Panc1 (cell line): ENCODE data around the gene NFAT5. TPM values are rescaled to one million over a fixed set of nuclear protein-coding genes. Genes with fewer than 3 reads are reported as not detected.
A peak's percentile ranks its signal among the peaks of the same experiment; 100 is the strongest.

ENCODE experiments used
- ATAC-seq: fragments of 200-7000 bp; cut with Tn5 transposase; 2 replicates; pipeline ENCODE4 v1.9.1; 2020; ENCODE audit warnings: mild to moderate bottlenecking, moderate library complexity
- BruUV-seq: library from RNA; stranded (reverse); fragments of 400-500 nt; replicated peaks from 2 replicates; lab custom pipeline; 2021; lab: Mats Ljungman, UMichigan
- CTCF ChIA-PET: fragments of 300-600 bp; sonication (Branson Sonifier 250); formaldehyde crosslinking; loops from one replicate; lab custom pipeline; 2022; ENCODE audit warnings: antibody characterized with exemption; lab: Charles Lee
- POLR2A ChIA-PET: fragments of 300-600 bp; sonication (Branson Sonifier 250); formaldehyde crosslinking; loops from one replicate; lab custom pipeline; 2022; ENCODE audit warnings: antibody characterized with exemption; lab: Charles Lee
- DNase-seq: peaks from one replicate; pipeline ENCODE4 v3.0.0-alpha.2; 2010; ENCODE audit warnings: low read depth, low spot score
- H3K27ac ChIP-seq: 2 replicates; pipeline ENCODE4 v1.5.1; 2011; ENCODE audit warnings: mild to moderate bottlenecking, low read length, inconsistent platforms
- H3K27me3 ChIP-seq: fragments of 200-500 bp; sonication (Bioruptor generic); 2 replicates; pipeline ENCODE4 v1.6.0; 2014; ENCODE audit warnings: low read length, inconsistent platforms; ENCODE audit not compliant: control insufficient read depth, insufficient read depth
- H3K36me3 ChIP-seq: fragments of 200-500 bp; sonication (Bioruptor generic); 2 replicates; pipeline ENCODE4 v1.5.1; 2014; ENCODE audit warnings: inconsistent platforms, mild to moderate bottlenecking, low read length, moderate library complexity; ENCODE audit not compliant: control insufficient read depth, insufficient read depth
- H3K4me1 ChIP-seq: 2 replicates; pipeline ENCODE4 v1.5.1; 2011; ENCODE audit warnings: inconsistent platforms, mild to moderate bottlenecking, low read length, moderate library complexity; ENCODE audit not compliant: control insufficient read depth, insufficient read depth
- H3K4me3 ChIP-seq, 2 experiments: 2 replicates each; pipeline ENCODE4 v1.5.1; 2011 to 2012; ENCODE audit warnings: low read depth in 2 of 2, low read length in 2 of 2, mild to moderate bottlenecking in 2 of 2, inconsistent platforms in 1 of 2, moderate library complexity in 1 of 2
- H3K9me3 ChIP-seq: fragments of 200-500 bp; sonication (Bioruptor generic); 2 replicates; pipeline ENCODE4 v1.5.1; 2014; ENCODE audit warnings: low read depth, mild to moderate bottlenecking, inconsistent platforms, low read length, moderate library complexity; ENCODE audit not compliant: control insufficient read depth, insufficient read depth
- POLR2AphosphoS5 ChIP-seq: IDR thresholded peaks from 2 replicates; pipeline ENCODE4 v1.6.1; 2012; ENCODE audit warnings: mild to moderate bottlenecking, low read depth, low read length, moderate library complexity
- SIN3A ChIP-seq: IDR thresholded peaks from 2 replicates; pipeline ENCODE4 v1.6.1; 2012; ENCODE audit warnings: low read depth, mild to moderate bottlenecking, low read length, moderate library complexity, borderline replicate concordance; ENCODE audit not compliant: insufficient read depth
- TCF7L2 ChIP-seq: IDR thresholded peaks from 2 replicates; pipeline ENCODE4 v1.6.1; 2011; ENCODE audit warnings: mild to moderate bottlenecking, low read depth, low read length, inconsistent platforms
- in situ Hi-C: cut with HindIII; loops from 2 replicates; pipeline ENCODE4 v1.10.0; 2016; ENCODE audit warnings: low sequenced_read_pairs, low pct_unique_long_range_greater_than_20kb
- intact Hi-C: fragments of 100-400 bp; cut with micrococcal nuclease; formaldehyde crosslinking; loops from one replicate; pipeline ENCODE4 v1.10.0; 2022; ENCODE audit not compliant: unreplicated experiment
- total RNA-seq: library from RNA; stranded (reverse); gene quantifications from one replicate; pipeline ENCODE4 v1.2.1, GENCODE V29; 2021; ENCODE audit not compliant: unreplicated experiment
- TF ChIP-seq, protein P1 (sequence below): fragments of 450-650 bp; IDR thresholded peaks from 2 replicates; pipeline ENCODE4 v1.5.1; 2017; ENCODE audit warnings: mild to moderate bottlenecking
- TF ChIP-seq, protein P2 (sequence below), 2 experiments: IDR thresholded peaks; 2 replicates each; pipeline ENCODE4 v1.6.1; 2011 to 2012; ENCODE audit warnings: low read depth in 2 of 2, control low read depth in 1 of 2, low read length in 1 of 2, mild to moderate bottlenecking in 1 of 2, moderate library complexity in 1 of 2; ENCODE audit not compliant: insufficient read depth in 1 of 2

NFAT5 gene
- total RNA-seq, 1 experiment from 2014 or later, result 57.0 TPM

DNA sequence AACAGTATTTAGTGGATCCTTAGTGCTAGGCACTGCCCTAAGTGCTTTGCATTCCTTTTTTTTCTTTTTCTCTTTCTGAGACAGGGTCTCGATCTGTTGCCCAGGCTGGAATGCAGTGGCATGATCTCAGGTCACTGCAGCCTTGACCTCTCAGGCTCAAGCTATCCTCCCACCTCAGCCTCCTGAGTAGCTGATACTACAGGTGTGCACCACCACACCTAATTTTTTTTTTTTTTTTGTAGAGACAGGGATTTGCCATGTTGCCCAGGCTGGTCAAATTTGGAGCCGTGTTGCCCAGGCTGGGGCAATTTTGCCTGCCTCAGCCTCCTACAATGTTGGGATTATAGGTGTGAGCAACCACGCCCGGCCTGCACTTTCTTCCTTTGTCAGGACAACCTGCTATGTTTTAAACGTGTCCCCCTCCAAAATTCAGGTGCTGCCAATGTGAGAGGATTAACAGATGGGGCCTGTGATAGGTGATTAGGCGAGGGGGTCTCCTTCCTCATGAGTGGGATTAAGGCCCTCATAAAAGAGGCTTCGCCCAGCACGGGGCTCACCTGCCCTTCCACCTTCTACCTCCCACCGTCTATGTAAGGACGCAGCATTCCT, 155.2 kb downstream of the NFAT5 start:
- H3K27me3 ChIP-seq, result no peaks in the 10 kb centered on the region
- no TSS peak for BruUV-seq
- H3K36me3 ChIP-seq, result peaks cover 2% of the 10 kb centered on the region
- no peaks in the 10 kb centered on the region for H3K9me3 ChIP-seq
- peak overlapping the region; percentile 53 for H3K27ac ChIP-seq
- peaks cover 14% of the 10 kb centered on the region; the same call in 1 of the 2 replicates for H3K4me1 ChIP-seq
- no peak overlapping the region for H3K4me3 ChIP-seq
- ATAC-seq (no peak), DNase-seq (no peak)
- intact Hi-C loops (no loop called here), in situ Hi-C loops (no loop called here)
- ChIA-PET POLR2A (no interaction called here), CTCF (no interaction called here)
- TF ChIP-seq, protein P1, sequence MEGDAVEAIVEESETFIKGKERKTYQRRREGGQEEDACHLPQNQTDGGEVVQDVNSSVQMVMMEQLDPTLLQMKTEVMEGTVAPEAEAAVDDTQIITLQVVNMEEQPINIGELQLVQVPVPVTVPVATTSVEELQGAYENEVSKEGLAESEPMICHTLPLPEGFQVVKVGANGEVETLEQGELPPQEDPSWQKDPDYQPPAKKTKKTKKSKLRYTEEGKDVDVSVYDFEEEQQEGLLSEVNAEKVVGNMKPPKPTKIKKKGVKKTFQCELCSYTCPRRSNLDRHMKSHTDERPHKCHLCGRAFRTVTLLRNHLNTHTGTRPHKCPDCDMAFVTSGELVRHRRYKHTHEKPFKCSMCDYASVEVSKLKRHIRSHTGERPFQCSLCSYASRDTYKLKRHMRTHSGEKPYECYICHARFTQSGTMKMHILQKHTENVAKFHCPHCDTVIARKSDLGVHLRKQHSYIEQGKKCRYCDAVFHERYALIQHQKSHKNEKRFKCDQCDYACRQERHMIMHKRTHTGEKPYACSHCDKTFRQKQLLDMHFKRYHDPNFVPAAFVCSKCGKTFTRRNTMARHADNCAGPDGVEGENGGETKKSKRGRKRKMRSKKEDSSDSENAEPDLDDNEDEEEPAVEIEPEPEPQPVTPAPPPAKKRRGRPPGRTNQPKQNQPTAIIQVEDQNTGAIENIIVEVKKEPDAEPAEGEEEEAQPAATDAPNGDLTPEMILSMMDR, result no peak
- TF ChIP-seq POLR2AphosphoS5, result no peak
- TF ChIP-seq, protein P2, sequence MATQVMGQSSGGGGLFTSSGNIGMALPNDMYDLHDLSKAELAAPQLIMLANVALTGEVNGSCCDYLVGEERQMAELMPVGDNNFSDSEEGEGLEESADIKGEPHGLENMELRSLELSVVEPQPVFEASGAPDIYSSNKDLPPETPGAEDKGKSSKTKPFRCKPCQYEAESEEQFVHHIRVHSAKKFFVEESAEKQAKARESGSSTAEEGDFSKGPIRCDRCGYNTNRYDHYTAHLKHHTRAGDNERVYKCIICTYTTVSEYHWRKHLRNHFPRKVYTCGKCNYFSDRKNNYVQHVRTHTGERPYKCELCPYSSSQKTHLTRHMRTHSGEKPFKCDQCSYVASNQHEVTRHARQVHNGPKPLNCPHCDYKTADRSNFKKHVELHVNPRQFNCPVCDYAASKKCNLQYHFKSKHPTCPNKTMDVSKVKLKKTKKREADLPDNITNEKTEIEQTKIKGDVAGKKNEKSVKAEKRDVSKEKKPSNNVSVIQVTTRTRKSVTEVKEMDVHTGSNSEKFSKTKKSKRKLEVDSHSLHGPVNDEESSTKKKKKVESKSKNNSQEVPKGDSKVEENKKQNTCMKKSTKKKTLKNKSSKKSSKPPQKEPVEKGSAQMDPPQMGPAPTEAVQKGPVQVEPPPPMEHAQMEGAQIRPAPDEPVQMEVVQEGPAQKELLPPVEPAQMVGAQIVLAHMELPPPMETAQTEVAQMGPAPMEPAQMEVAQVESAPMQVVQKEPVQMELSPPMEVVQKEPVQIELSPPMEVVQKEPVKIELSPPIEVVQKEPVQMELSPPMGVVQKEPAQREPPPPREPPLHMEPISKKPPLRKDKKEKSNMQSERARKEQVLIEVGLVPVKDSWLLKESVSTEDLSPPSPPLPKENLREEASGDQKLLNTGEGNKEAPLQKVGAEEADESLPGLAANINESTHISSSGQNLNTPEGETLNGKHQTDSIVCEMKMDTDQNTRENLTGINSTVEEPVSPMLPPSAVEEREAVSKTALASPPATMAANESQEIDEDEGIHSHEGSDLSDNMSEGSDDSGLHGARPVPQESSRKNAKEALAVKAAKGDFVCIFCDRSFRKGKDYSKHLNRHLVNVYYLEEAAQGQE (IDR thresholded peaks at IDR 0.05; ENCODE audit: insufficient read depth in 1 of 2, low read depth in 2 of 2, low read length in 1 of 2), result no peak
- no peak for TF ChIP-seq SIN3A

DNA sequence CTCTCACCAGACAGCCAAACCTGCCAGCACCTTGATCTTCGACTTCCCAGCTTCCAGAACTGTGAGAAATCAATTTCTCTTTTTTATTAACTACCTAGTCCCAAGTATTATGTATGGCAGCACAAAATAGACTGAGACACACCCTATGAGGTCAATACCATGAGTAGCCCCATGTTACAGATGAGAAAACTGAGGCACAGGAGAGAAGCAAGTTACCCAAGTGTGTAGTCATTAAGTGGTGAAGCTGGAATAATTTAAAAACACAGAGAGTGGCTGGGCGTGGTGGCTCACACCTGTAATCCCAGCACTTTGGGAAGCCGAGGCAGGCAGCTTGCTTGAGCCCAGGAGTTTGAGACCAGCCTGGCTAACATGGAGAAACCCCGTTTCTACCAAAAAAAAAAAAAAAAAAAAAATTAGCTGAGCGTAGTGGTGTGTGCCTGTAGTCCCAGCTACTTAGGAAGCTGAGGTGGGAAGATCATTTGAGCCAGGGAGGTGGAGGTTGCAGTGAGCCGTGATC, 155.7 kb downstream of the NFAT5 start:
- in situ Hi-C loops (no loop called here), intact Hi-C loops (no loop called here)
- no TSS peak for BruUV-seq
- ChIA-PET POLR2A (no interaction called here), CTCF (no interaction called here)
- H3K27me3 ChIP-seq, result no peaks in the 10 kb centered on the region
- DNase-seq (no peak), ATAC-seq (no peak)
- peak overlapping the region; percentile 53 for H3K27ac ChIP-seq
- TF ChIP-seq, protein P2 (IDR thresholded peaks at IDR 0.05; ENCODE audit: insufficient read depth in 1 of 2, low read depth in 2 of 2, low read length in 1 of 2), result no peak
- no peak for TF ChIP-seq SIN3A
- no peak for TF ChIP-seq TCF7L2
- TF ChIP-seq, protein P1, result no peak
- no peak for TF ChIP-seq POLR2AphosphoS5
- H3K4me1 ChIP-seq, result peaks cover 14% of the 10 kb centered on the region; the same call in 1 of the 2 replicates
- H3K9me3 ChIP-seq, result no peaks in the 10 kb centered on the region
- peaks cover 2% of the 10 kb centered on the region for H3K36me3 ChIP-seq
- no peak overlapping the region for H3K4me3 ChIP-seq
